ENCODE measurements around the gene VAX1. TPM values are rescaled to one million over a fixed set of nuclear protein-coding genes. Genes with fewer than 3 reads are reported as not detected.

VAX1 gene
- total RNA-seq, 2 donors from 2014 or later = 3.2 to 3.5 TPM

- Histone ChIP-seq H3K36me3 (ENCODE audit: control insufficient read depth, insufficient read depth, low read length) (no peaks in the 10 kb centered on the region), H3K27me3 (ENCODE audit: control insufficient read depth, insufficient read depth, low read length, poor library complexity, severe bottlenecking) (peaks cover 89% of the 10 kb centered on the region), H3K9ac (ENCODE audit: extremely low read depth, low read length, poor library complexity, severe bottlenecking) (no peak overlapping the region), H3K9me3 (ENCODE audit: control insufficient read depth, low read length) (no peaks in the 10 kb centered on the region), H3K4me3 (ENCODE audit: low read length) (peak overlapping the region; percentile 75), H3K27ac (ENCODE audit: low read depth, low read length) (no peak overlapping the region), H3K4me1 (ENCODE audit: control insufficient read depth, insufficient read depth, low read length) (peaks cover 11% of the 10 kb centered on the region)
- peak; percentile 94 for DNase-seq
- 1 to 2% methylated on average over 22 to 82 of the region's 82 CpGs for WGBS, 2 experiments (ENCODE audit: insufficient coverage in 1 of 2, insufficient read length in 1 of 2)
- H3K4me1 Mint-ChIP-seq = peaks cover 50% of the 10 kb centered on the region
- no peak overlapping the region for H3K27ac Mint-ChIP-seq
- H3K27me3 Mint-ChIP-seq (ENCODE audit: insufficient read depth) = peaks cover 84% of the 10 kb centered on the region
- no peaks in the 10 kb centered on the region for H3K9me3 Mint-ChIP-seq
- peak overlapping the region; percentile 66 for H3K4me3 Mint-ChIP-seq
- no peaks in the 10 kb centered on the region for H3K36me3 Mint-ChIP-seq (ENCODE audit: low read depth)
- peak; percentile 80 for TF ChIP-seq CTCF (conservative IDR thresholded peaks at IDR 0.05)
These were observed 25.2 kb upstream of the VAX1 start for GRCh38 chr10:117163061-117163953.

GRCh38 chr10:117162093-117163060 is 24.3 kb upstream of the VAX1 start:
- H3K4me1 Mint-ChIP-seq = peaks cover 59% of the 10 kb centered on the region
- 0 to 5% methylated on average over 19 to 39 of the region's 39 CpGs for WGBS, 2 experiments (ENCODE audit: insufficient coverage in 1 of 2, insufficient read length in 1 of 2)
- H3K36me3 Mint-ChIP-seq (ENCODE audit: low read depth) = no peaks in the 10 kb centered on the region
- no peaks in the 10 kb centered on the region for H3K9me3 Mint-ChIP-seq
- no peak for TF ChIP-seq CTCF (conservative IDR thresholded peaks at IDR 0.05)
- no peak overlapping the region for H3K27ac Mint-ChIP-seq
- no peak overlapping the region for H3K27ac ChIP-seq (ENCODE audit: low read depth, low read length)
- H3K9ac ChIP-seq (ENCODE audit: extremely low read depth, low read length, poor library complexity, severe bottlenecking) = no peak overlapping the region
- no peak for DNase-seq
- peaks cover 14% of the 10 kb centered on the region for H3K4me1 ChIP-seq (ENCODE audit: control insufficient read depth, insufficient read depth, low read length)
- peaks cover 84% of the 10 kb centered on the region for H3K27me3 Mint-ChIP-seq (ENCODE audit: insufficient read depth)
- peaks cover 89% of the 10 kb centered on the region for H3K27me3 ChIP-seq (ENCODE audit: control insufficient read depth, insufficient read depth, low read length, poor library complexity, severe bottlenecking)
- no peaks in the 10 kb centered on the region for H3K9me3 ChIP-seq (ENCODE audit: control insufficient read depth, low read length)
- peak overlapping the region; percentile 66 for H3K4me3 Mint-ChIP-seq
- no peaks in the 10 kb centered on the region for H3K36me3 ChIP-seq (ENCODE audit: control insufficient read depth, insufficient read depth, low read length)
- peak overlapping the region; percentile 75 for H3K4me3 ChIP-seq (ENCODE audit: low read length)

- H3K4me1 Mint-ChIP-seq = peaks cover 65% of the 10 kb centered on the region
- no peaks in the 10 kb centered on the region for H3K36me3 ChIP-seq (ENCODE audit: control insufficient read depth, insufficient read depth, low read length)
- 19 to 43% methylated on average over 6 of the region's 6 CpGs for WGBS, 2 experiments (ENCODE audit: insufficient coverage in 1 of 2, insufficient read length in 1 of 2)
- no peaks in the 10 kb centered on the region for H3K36me3 Mint-ChIP-seq (ENCODE audit: low read depth)
- no peak overlapping the region for H3K4me3 Mint-ChIP-seq
- H3K4me1 ChIP-seq (ENCODE audit: control insufficient read depth, insufficient read depth, low read length) = peaks cover 14% of the 10 kb centered on the region
- no peak for DNase-seq
- peaks cover 84% of the 10 kb centered on the region for H3K27me3 Mint-ChIP-seq (ENCODE audit: insufficient read depth)
- H3K27me3 ChIP-seq (ENCODE audit: control insufficient read depth, insufficient read depth, low read length, poor library complexity, severe bottlenecking) = peaks cover 89% of the 10 kb centered on the region
- H3K9ac ChIP-seq (ENCODE audit: extremely low read depth, low read length, poor library complexity, severe bottlenecking) = no peak overlapping the region
- no peak overlapping the region for H3K27ac Mint-ChIP-seq
- no peak overlapping the region for H3K27ac ChIP-seq (ENCODE audit: low read depth, low read length)
- H3K9me3 Mint-ChIP-seq = no peaks in the 10 kb centered on the region
- TF ChIP-seq CTCF (conservative IDR thresholded peaks at IDR 0.05) = no peak
- no peak overlapping the region for H3K4me3 ChIP-seq (ENCODE audit: low read length)
- no peaks in the 10 kb centered on the region for H3K9me3 ChIP-seq (ENCODE audit: control insufficient read depth, low read length)
These were observed 23.4 kb upstream of the VAX1 start for GRCh38 chr10:117161386-117162033.

Data from endodermal cell (in vitro differentiated cells).